HCT116 (cell line): ENCODE data around the gene NXPE2. TPM values are rescaled to one million over a fixed set of nuclear protein-coding genes. Genes with fewer than 3 reads are reported as not detected.

ENCODE experiments used
- ATAC-seq: fragments of 200-7000 bp; cut with Tn5 transposase; 2 replicates; pipeline ENCODE4 v1.9.1; 2020; ENCODE audit warnings: mild to moderate bottlenecking, moderate library complexity
- BruUV-seq: library from RNA; stranded (reverse); fragments of 400-500 nt; replicated peaks from 2 replicates; lab custom pipeline; 2021; lab: Mats Ljungman, UMichigan
- CTCF ChIA-PET: fragments of 300-600 bp; sonication (Branson Sonifier 250); formaldehyde crosslinking; loops from one replicate; lab custom pipeline; 2021; ENCODE audit warnings: antibody characterized with exemption; lab: Charles Lee
- POLR2A ChIA-PET: fragments of 300-600, 350-600 bp; sonication (Branson Sonifier 250); formaldehyde crosslinking; loops from one replicate; lab custom pipeline; 2021; ENCODE audit warnings: antibody characterized with exemption; lab: Charles Lee
- RAD21 ChIA-PET, 2 experiments: fragments of 300-600 bp; sonication (Branson Sonifier 250); formaldehyde crosslinking; loops; one replicate each; lab custom pipeline; 2023; ENCODE audit warnings: low total read pairs in 2 of 2; ENCODE audit not compliant: uncharacterized antibody in 2 of 2, unreplicated experiment in 2 of 2, low non-redundant PET in 1 of 2; lab: Charles Lee
- DNase-seq: peaks from one replicate; pipeline ENCODE4 v3.0.0-alpha.2; 2010; ENCODE audit warnings: low read depth, low spot score
- H2AFZ ChIP-seq: fragments of 200-600 bp; shearing (Covaris generic), sonication (generic); 2 replicates; pipeline ENCODE4 v1.6.1; 2017; ENCODE audit warnings: low read depth, mixed run types, mixed read lengths, antibody characterized with exemption, low read length; ENCODE audit not compliant: poor library complexity, severe bottlenecking
- H3K27ac ChIP-seq: 2 replicates; pipeline ENCODE4 v1.5.1; 2012; ENCODE audit warnings: low read depth, low read length
- H3K27me3 ChIP-seq: fragments of 200-600 bp; sonication (generic); 2 replicates; pipeline ENCODE4 v1.6.1; 2016; ENCODE audit warnings: mixed run types, low read length, mixed read lengths; ENCODE audit not compliant: insufficient read depth
- H3K36me3 ChIP-seq, 2 experiments: fragments of 200-500 bp in 1 of 2; fragments of 200-600 bp in 1 of 2; sonication (Bioruptor generic) in 1 of 2; sonication (generic) in 1 of 2; 2 replicates each; pipeline versions ENCODE4 v1.5.1 to v1.6.1; 2014 to 2016; ENCODE audit warnings: low read length in 2 of 2, inconsistent platforms in 1 of 2, mixed read lengths in 1 of 2, mixed run types in 1 of 2; ENCODE audit not compliant: insufficient read depth in 2 of 2, control insufficient read depth in 1 of 2
- H3K4me1 ChIP-seq, 2 experiments: fragments of 200-600 bp in 1 of 2; sonication (generic) in 1 of 2; 2 replicates each; pipeline versions ENCODE4 v1.5.1 to v1.6.1; 2012 to 2017; ENCODE audit warnings: low read length in 2 of 2, inconsistent platforms in 1 of 2, mild to moderate bottlenecking in 1 of 2, mixed read lengths in 1 of 2, mixed run types in 1 of 2, moderate library complexity in 1 of 2; ENCODE audit not compliant: insufficient read depth in 2 of 2, control insufficient read depth in 1 of 2
- H3K4me2 ChIP-seq: fragments of 200-600 bp; sonication (generic); 2 replicates; pipeline ENCODE4 v1.6.1; 2017; ENCODE audit warnings: mixed run types, low read length, mixed read lengths
- H3K4me3 ChIP-seq, 2 experiments: fragments of 200-600 bp in 1 of 2; sonication (generic) in 1 of 2; replicated peaks in 1 of 2; 2 replicates each; pipeline ENCODE4 v1.5.1; 2011 to 2016; ENCODE audit warnings: low read length in 2 of 2, control low read depth in 1 of 2, low read depth in 1 of 2, mild to moderate bottlenecking in 1 of 2, mixed read lengths in 1 of 2, mixed run types in 1 of 2
- H3K79me2 ChIP-seq: fragments of 200-600 bp; sonication (generic); 2 replicates; pipeline ENCODE4 v1.6.1; 2017; ENCODE audit warnings: mild to moderate bottlenecking, mixed run types, low read length, moderate library complexity, mixed read lengths; ENCODE audit not compliant: insufficient read depth
- H3K9ac ChIP-seq: fragments of 200-600 bp; sonication (generic); 2 replicates; pipeline ENCODE4 v1.6.1; 2016; ENCODE audit warnings: low read length, mixed read lengths
- H3K9me2 ChIP-seq: fragments of 200-600 bp; sonication (generic), shearing (Covaris generic); 2 replicates; pipeline ENCODE4 v1.6.1; 2017; ENCODE audit warnings: mixed run types, mild to moderate bottlenecking, moderate library complexity; ENCODE audit not compliant: insufficient read depth
- H3K9me3 ChIP-seq, 2 experiments: fragments of 200-500 bp in 1 of 2; fragments of 200-600 bp in 1 of 2; sonication (Bioruptor generic) in 1 of 2; sonication (generic) in 1 of 2; 2 replicates each; pipeline ENCODE4 v1.6.1; 2014 to 2017; ENCODE audit warnings: low read length in 2 of 2, mixed read lengths in 2 of 2, inconsistent platforms in 1 of 2, low read depth in 1 of 2, mild to moderate bottlenecking in 1 of 2, mixed run types in 1 of 2, moderate library complexity in 1 of 2; ENCODE audit not compliant: control insufficient read depth in 1 of 2, insufficient read depth in 1 of 2
- H4K20me1 ChIP-seq: fragments of 200-600 bp; sonication (generic), shearing (Covaris generic); 2 replicates; pipeline ENCODE4 v1.6.1; 2017; ENCODE audit warnings: mixed run types, mild to moderate bottlenecking, moderate library complexity; ENCODE audit not compliant: insufficient read depth
- CTCF ChIP-seq, 3 experiments: fragments of 200-600 bp in 1 of 3; sonication (generic) in 1 of 3; IDR thresholded peaks in 2 of 3; conservative IDR thresholded peaks in 1 of 3; 2 replicates each; pipeline ENCODE4 v1.5.1; 2012 to 2017; ENCODE audit warnings: low read depth in 2 of 3, low read length in 2 of 3, antibody characterized with exemption in 1 of 3, borderline replicate concordance in 1 of 3, control low read depth in 1 of 3, mild to moderate bottlenecking in 1 of 3, mixed read lengths in 1 of 3, mixed run types in 1 of 3, moderate library complexity in 1 of 3; ENCODE audit not compliant: insufficient read depth in 1 of 3
- ELF1 ChIP-seq: IDR thresholded peaks from 2 replicates; pipeline ENCODE4 v1.6.1; 2012; ENCODE audit warnings: low read depth, borderline replicate concordance
- EZH2 ChIP-seq: fragments of 200-600 bp; sonication (generic); IDR thresholded peaks from 2 replicates; pipeline ENCODE4 v1.6.1; 2017; ENCODE audit warnings: antibody characterized with exemption, mixed run types
- EZH2phosphoT487 ChIP-seq: fragments of 200-600 bp; IDR thresholded peaks from 2 replicates; pipeline ENCODE4 v1.6.1; 2018; ENCODE audit warnings: antibody characterized with exemption, borderline replicate concordance
- JUND ChIP-seq: IDR thresholded peaks from 2 replicates; pipeline ENCODE4 v1.6.1; 2012
- SP1 ChIP-seq: IDR thresholded peaks from 2 replicates; pipeline ENCODE4 v1.6.1; 2012; ENCODE audit warnings: low read depth
- TCF7L2 ChIP-seq: IDR thresholded peaks from 2 replicates; pipeline ENCODE4 v1.7.0; 2011; ENCODE audit warnings: borderline replicate concordance, inconsistent platforms; ENCODE audit not compliant: insufficient read depth, insufficient read length; ENCODE audit errors: extremely low read depth
- ZFX ChIP-seq: fragments of 450-650 bp; IDR thresholded peaks from 2 replicates; pipeline ENCODE4 v1.6.1; 2017
- ZNF274 ChIP-seq: fragments of 200-500 bp; sonication (Bioruptor generic); IDR thresholded peaks from 2 replicates; pipeline ENCODE4 v1.6.1; 2014; ENCODE audit warnings: mild to moderate bottlenecking, low read depth, low read length, inconsistent platforms
- intact Hi-C: fragments of 100-400 bp; cut with micrococcal nuclease; formaldehyde crosslinking; loops from 2 replicates; pipeline ENCODE4 v1.10.0; 2022
- total RNA-seq: library from RNA; stranded (reverse); gene quantifications from one replicate; pipeline ENCODE4 v1.2.1, GENCODE V29; 2021; ENCODE audit not compliant: unreplicated experiment
- TF ChIP-seq, protein P1 (sequence below): IDR thresholded peaks from 2 replicates; pipeline ENCODE4 v1.6.1; 2011; ENCODE audit warnings: mild to moderate bottlenecking, low read length, moderate library complexity; ENCODE audit not compliant: insufficient replicate concordance; ENCODE audit errors: extremely low read depth

NXPE2 gene
- total RNA-seq, 1 experiment from 2014 or later = not detected

DNA sequence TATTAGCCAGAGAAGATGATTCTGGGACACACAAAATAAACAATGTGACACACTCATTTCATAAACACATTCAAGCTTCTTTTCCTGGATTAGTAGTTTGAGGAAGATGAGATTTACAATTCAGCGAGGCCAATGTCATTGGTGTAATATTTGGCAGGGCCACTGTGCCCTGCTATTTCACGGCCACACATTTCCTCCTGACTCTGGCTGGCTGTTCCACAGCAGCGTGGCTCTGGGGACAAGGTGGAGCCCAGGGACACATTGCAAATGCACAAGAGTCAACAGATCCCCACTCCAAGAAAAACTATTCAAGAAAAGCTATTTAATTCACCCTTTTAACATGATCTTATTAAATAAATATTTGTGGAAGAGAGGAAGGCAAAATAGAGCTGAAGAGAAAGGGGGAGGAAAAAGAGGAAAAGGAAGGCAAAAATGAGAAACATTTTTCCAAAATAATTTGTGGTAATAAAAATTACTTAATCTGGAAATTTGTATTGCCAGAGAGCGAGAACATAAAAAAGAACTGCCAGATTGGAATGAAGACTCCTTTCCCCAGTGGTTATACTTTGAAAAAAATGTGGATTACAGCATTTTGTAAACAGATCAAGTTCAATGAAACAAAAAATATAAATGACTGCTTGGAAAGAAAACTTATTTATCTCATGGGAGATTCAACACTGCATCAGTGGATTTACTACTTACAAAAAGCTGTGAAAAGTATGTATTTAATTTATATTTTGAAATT lies 27.1 kb downstream of the NXPE2 start:
- BruUV-seq = no TSS peak
- Histone ChIP-seq H3K4me2 (no peak overlapping the region), H3K9me3 (no peaks in the 10 kb centered on the region), H3K9ac (no peak overlapping the region), H3K4me1 (no peaks in the 10 kb centered on the region), H3K79me2 (no peaks in the 10 kb centered on the region), H3K27me3 (no peaks in the 10 kb centered on the region), H3K4me3 (no peak overlapping the region)
- POLR2A ChIA-PET = no interaction called here
- CTCF ChIA-PET = no interaction called here
- RAD21 ChIA-PET = no interaction called here
- no peak for TF ChIP-seq CTCF (IDR thresholded peaks at IDR 0.05 in 2 of 3, conservative IDR thresholded peaks at IDR 0.05 in 1 of 3; ENCODE audit: borderline replicate concordance in 1 of 3, insufficient read depth in 1 of 3, low read depth in 2 of 3, low read length in 2 of 3)
- TF ChIP-seq ZNF274 = no peak
- no peak for TF ChIP-seq SP1
- TF ChIP-seq EZH2 = no peak
- TF ChIP-seq ELF1 = no peak
- no peak for TF ChIP-seq ZFX
- no peak for TF ChIP-seq EZH2phosphoT487
- TF ChIP-seq JUND = no peak
- TF ChIP-seq TCF7L2 = no peak
- TF ChIP-seq, protein P1, sequence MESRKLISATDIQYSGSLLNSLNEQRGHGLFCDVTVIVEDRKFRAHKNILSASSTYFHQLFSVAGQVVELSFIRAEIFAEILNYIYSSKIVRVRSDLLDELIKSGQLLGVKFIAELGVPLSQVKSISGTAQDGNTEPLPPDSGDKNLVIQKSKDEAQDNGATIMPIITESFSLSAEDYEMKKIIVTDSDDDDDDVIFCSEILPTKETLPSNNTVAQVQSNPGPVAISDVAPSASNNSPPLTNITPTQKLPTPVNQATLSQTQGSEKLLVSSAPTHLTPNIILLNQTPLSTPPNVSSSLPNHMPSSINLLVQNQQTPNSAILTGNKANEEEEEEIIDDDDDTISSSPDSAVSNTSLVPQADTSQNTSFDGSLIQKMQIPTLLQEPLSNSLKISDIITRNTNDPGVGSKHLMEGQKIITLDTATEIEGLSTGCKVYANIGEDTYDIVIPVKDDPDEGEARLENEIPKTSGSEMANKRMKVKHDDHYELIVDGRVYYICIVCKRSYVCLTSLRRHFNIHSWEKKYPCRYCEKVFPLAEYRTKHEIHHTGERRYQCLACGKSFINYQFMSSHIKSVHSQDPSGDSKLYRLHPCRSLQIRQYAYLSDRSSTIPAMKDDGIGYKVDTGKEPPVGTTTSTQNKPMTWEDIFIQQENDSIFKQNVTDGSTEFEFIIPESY = no peak
- TF ChIP-seq, all 23 proteins: peak for 0
- H3K36me3 ChIP-seq = no peaks in the 10 kb centered on the region
- H3K27ac ChIP-seq = no peak overlapping the region
- intact Hi-C loops = no loop called here
- H2AFZ ChIP-seq = no peak overlapping the region
- ATAC-seq (no peak), DNase-seq (no peak)
- no peaks in the 10 kb centered on the region for H3K9me2 ChIP-seq
- H4K20me1 ChIP-seq = no peaks in the 10 kb centered on the region
